NOMO-1 treated with dmso at 0.1 percent for 144 hours (cell line): ENCODE data around the gene SMURF2.
A peak's percentile ranks its signal among the peaks of the same experiment; 100 is the strongest.
"Not testable (repeated sequence)": the region's sequence is repeated elsewhere in the genome, so short reads cannot be mapped to it uniquely, and the experiment has no call there.

ENCODE experiments used
- DNase-seq: peaks from one replicate; lab custom pipeline; 2025; ENCODE audit not compliant: unreplicated experiment; lab: John Stamatoyannopoulos, UW

Gene SMURF2

DNA sequence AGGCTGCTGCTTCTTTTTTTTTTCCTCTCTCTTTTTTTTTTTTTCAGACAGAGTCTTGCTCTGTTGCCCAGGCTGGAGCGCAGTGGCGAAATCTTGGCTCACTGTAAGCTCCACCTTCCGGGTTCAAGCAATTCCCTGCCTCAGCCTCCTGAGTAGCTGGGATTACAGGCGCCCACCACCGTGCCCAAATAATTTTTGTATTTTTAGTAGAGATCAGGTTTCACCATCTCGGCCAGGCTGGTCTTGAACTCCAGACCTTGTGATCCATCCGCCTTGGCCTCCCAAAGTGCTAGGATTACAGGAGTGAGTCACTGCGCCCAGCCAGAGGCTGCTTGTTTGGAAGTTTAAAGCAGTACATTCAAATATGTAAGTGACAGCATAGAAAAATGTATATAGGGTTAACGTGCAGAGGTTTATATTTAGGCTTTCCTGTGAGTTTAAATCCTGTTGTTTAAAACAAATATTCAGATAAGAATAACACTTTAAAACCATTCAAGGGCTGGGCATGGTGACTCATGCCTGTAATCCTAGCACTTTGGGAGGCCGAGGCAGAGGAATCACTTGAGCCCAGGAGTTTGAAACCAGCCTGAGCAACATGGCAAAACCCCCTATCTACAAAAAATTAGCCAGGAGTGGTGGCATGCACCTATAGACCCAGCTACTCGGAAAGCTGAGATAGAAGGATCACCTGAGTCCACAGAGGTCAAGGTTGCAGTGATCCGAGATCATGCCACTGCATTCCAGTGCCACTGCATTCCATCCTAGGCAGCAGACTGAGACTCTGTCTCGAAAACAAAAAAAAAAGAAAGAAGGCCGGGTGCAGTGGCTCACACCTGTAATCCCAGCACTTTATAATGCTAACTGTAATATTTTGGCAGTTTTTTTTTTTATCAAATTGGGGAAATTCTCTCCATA lies 6.0 kb upstream of the SMURF2 start:
- DNase-seq, result not testable (repeated sequence)

DNA sequence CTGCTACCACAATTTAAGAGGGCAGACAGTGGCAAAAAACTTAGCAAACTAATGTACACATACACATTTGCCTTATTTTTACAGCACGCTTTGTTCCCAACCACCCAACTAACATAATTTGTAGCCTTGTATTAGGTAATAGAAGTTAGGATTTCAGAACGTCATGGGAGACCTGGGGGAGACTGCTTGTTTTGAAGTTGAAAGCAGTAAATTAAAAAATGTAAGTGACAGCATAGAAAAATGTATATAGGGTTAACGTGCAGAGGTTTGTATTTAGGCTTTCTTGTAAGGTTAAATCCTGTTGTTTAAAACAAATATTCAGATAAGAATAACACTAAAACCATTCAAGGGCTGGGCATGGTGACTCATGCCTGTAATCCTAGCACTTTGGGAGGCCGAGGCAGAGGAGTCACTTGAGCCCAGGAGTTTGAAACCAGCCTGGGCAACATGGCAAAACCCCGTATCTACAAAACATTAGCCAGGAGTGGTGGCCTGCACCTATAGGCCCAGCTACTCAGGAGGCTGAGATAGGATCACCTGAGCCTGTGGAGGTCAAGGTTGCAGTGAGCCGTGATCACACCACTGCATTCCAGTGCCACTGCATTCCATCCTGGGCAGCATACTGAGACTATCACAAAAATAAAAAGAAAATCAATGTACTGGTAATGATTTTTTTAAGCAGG lies 2.3 kb upstream of the SMURF2 start:
- not testable (repeated sequence) for DNase-seq

- DNase-seq, result not testable (repeated sequence)
Observed at GRCh38 chr17:64663836-64664235, 1.7 kb upstream of the SMURF2 start.

DNA sequence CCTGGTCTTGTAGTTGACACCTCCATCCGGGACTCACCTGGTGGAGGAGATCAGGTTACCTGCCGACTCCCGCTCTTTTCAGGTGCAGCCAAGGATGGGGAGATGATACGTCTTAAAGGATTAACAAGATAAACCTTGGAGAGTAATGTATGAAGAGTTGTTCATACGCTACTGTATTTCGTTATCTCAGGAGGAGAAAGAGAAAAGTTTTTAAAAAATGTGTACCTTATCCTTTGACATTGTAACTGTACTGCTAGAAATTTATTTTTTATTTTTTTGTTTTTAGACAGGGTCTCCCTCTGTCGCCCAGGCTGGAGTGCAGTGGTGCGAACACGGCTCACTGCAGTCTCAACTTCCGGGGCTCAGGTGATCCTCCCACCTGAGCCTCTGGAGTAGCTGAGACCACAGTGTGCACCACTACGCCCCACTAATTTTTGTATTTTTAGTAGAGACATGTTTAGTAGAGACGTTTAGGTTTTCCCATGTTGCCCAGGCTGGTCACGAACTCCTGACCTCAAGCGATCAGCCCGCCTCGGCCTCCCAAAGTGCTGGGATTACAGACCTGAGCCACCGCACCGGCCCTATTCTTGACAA lies 764 bp upstream of the SMURF2 start:
- DNase-seq, result no peak

GRCh38 chr17:64661726-64661975 lies 456 bp downstream of the SMURF2 start:
- no peak for DNase-seq

GRCh38 chr17:64660978-64661725 lies 955 bp downstream of the SMURF2 start:
- DNase-seq, result not testable (repeated sequence)

DNA sequence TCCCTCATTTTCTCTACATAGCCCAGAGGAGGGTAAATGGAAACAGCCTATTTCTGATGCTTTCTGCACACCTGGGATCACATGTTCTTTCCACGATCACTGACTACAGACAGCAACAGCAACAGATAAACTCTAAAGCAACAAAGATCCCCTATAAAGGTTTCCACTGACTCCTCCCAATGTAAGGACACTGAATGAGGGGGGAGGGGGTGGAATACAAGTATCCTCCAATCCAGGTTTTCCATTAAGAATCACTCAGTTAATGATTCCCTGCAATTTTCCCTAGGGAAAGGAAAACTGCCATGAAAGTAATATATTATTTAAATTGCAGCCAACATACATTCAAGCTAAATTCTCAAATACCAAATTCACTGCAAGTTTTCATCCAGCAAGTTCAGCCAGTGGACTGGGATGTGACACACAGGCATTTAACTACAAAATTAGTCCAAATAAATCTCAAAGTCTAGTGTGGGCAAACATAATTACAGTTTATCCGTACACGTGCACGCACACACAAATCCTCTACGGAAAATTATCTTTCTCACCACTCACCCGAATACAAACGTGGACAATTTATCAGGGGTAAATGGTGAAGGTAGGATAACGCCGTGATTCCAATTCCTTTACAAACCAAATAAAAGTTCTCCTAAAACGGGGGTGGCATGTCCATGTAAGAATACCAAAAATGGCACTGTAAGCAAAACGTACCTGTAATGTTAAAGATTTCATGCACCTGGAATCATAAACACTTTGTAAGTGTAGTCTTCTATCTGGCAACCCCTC lies 1.7 kb downstream of the SMURF2 start:
- DNase-seq, result not testable (repeated sequence)

DNA sequence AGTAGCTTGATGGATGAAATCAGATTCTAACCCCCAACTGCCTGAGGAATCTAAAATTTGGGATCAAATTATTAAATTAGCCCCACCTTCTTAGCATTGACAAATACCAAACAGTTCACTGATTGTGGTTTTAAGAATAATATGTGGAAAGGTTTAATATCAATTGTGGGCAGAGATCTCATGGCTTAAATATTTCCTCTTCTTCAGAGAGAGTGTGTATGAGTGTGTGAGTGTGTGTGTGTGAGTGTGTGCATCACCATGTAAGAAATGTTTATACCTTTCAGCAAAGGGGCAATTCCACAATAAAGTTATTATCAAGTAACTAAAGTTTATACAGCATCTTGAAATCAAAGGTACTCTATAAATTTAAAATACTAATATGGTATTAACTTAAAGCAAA lies 3.2 kb downstream of the SMURF2 start:
- no peak for DNase-seq

DNA sequence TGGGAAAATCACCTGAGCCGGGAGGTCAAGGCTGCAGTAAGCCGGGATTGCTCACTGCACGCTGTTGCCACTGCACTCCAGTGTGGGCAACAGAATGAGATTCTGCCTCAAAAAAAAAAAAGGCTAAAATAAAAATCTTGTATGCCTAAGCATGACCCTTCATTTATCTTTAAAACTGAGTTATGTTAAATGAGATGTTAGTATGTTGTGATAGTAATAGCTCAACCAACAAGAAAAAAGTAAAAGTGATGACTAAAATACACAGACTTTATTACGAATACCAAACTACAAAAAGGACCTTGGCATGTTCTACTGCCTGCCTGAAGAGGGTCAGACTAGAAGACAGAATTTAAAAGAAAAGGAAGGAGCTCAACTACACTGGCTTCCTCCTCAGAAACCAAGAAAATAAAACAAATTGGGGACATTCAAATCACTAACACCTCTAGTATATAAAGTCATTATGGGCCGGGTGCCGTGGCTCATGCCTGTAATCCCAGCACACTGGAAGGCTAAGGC lies 4.4 kb downstream of the SMURF2 start:
- no peak for DNase-seq

GRCh38 chr17:64655704-64656103 lies 6.4 kb downstream of the SMURF2 start:
- no peak for DNase-seq

DNA sequence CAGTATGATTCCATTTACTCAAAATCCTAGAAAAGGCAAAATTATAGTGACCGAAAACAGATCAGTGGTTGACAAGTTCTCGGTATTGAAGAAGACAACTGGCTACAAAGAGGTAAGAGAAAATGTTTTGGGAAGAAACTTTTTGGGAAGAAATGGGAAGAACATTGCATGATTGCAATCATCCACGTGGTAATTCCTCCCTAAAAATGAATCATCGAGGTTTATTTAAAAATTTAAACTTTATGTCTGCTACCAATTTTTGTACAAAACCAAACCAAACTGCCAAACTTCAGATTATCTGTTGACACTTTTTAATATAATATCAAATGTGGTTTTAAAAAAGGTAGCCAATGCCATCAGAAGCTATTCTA lies 8.1 kb downstream of the SMURF2 start:
- DNase-seq, result no peak

DNA sequence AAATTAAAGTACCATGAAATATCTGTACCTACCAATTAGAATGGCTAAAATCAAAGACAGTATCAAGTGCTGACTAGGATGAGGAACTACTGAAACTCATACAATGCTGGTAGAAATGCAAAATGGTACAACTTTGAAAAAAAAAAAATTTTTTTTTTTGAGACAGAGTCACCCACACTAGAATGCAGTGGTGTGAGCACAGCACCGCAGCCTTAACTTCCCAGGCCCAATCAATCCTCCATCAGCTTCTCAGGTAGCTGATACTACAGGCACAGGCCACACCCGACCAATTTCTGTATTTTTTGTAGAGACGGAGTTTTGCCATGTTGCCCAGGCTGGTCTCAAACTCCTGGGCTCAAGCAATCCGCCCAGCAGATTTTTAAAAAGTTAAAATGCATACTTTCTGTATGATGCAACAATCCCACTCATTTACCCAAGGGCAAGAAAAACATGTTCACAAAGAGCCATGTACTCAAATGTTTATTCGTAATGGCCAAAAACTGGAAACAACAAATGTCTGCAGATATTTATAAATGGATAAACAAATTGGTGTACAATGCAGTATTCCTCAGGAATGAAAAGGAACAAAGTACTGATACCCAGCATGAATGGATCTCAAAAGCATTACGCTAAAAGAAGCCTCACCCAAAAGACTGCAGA lies 8.7 kb downstream of the SMURF2 start:
- DNase-seq, result no peak

DNA sequence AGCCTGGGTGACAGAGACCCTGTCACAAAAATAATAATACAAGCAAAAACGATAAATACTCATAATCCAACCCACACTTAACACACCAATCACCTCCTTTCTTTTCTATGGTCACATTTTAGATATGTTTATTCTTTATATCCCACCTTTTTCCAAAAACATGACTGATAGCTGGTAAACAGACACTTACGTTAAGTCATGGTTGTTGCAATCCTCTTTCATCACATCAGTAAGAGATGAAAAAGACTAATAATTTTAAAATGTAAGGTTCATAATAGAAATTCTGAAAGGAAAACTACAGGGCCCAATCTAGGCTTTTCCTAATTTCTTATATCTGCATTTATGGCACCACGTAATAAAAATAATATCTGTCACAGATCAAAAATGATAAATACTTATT lies 10.2 kb downstream of the SMURF2 start:
- DNase-seq, result no peak

- no peak for DNase-seq
Observed at GRCh38 chr17:64648234-64648633, 13.9 kb downstream of the SMURF2 start.

GRCh38 chr17:64647817-64648216 lies 14.3 kb downstream of the SMURF2 start:
- DNase-seq, result no peak

DNA sequence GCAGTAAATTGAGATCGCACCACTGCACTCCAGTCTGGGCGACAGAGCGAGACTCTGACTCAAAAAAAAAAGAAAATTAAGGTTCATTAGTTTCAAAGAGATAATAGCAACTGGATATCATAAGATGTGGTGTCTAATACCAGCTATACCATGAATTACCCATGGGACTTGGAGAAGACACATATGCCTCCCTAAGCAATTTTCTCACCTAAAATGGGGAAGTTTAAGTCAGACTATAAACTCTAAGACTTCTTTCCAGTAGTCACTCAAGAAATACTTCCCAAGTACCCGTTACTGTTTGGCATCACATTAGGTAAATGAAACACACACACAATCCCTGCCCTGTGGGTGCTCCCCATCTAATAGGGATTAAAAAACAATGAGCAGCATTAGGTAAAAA lies 22.6 kb downstream of the SMURF2 start:
- DNase-seq, result no peak

DNA sequence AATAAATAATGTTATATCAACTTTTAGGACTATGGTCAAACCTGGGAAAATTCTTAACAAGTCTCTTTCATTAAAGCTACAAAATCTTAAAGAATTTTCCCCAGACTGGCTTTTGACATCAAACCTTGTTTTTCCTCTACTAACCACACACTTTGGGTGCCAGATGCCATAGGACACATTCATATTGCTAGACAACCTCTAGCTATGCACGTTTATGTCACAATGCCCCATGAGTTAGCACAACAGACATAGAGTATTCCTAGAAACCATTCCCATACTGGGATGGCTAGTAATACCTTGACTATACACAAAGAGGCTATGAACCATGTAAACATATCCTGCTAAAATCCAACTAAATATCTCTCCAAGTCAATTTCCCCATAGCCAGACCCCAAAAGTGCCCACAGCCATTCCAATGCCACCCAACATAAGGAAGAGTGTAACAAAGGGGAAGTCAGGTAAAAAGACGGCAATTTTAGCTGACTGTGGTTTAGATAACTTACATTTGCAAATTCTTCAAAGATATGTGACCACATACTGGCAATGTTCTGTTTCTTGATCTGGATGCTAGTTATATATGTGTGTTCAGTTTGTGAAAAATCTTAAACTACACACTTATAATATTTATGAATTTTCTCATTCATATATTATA lies 23.4 kb downstream of the SMURF2 start:
- peak; percentile 7 for DNase-seq

- DNase-seq, result no peak
Observed at GRCh38 chr17:64635647-64636305, 26.3 kb downstream of the SMURF2 start.

- DNase-seq, result no peak
Observed at GRCh38 chr17:64634218-64634617, 27.9 kb downstream of the SMURF2 start.
